ENCODE results near the gene ATF7. TPM values are rescaled to one million over a fixed set of nuclear protein-coding genes. Genes with fewer than 3 reads are reported as not detected.

The ATF7 gene
- total and polyA plus RNA-seq, 4 donors, result 16.8 to 43.3 (median 31.7) TPM

- TF ChIP-seq CTCF (IDR thresholded peaks at IDR 0.05; ENCODE audit: control extremely low read depth, extremely low read depth), result no peak
- H3K4me3 ChIP-seq, result no peak overlapping the region
- DNase-seq (no peak), ATAC-seq (ENCODE audit: insufficient read depth, low FRiP score) (no peak)
- no peaks in the 10 kb centered on the region for H3K27me3 ChIP-seq (ENCODE audit: control insufficient read depth in 3 of 3, insufficient read depth in 3 of 3, low read length in 2 of 3)
- H3K27ac ChIP-seq (ENCODE audit: low read depth in 1 of 2, low read length in 1 of 2), result no peak overlapping the region
- H3K4me1 ChIP-seq (ENCODE audit: control insufficient read depth in 5 of 5, insufficient read depth in 5 of 5, low read length in 5 of 5), result peaks cover 0 to 25% (median 0%) of the 10 kb centered on the region in 5 donors
- no peak overlapping the region for H3K9ac ChIP-seq (ENCODE audit: insufficient read depth in 1 of 2, low read length in 2 of 2)
- H3K36me3 ChIP-seq (ENCODE audit: control insufficient read depth in 4 of 4, insufficient read depth in 4 of 4, low read length in 4 of 4), result peaks cover 0 to 3% (median 1%) of the 10 kb centered on the region in 4 donors
- H3K9me3 ChIP-seq (ENCODE audit: control insufficient read depth in 4 of 4, insufficient read depth in 3 of 4, low read length in 3 of 4), result no peaks in the 10 kb centered on the region
Measured at GRCh38 chr12:53564941-53565340, 61.2 kb downstream of the ATF7 start.

GRCh38 chr12:53564278-53564677 is 61.9 kb downstream of the ATF7 start:
- WGBS, 2 donors, result 32 to 68% methylated on average over 2 of the region's 2 CpGs
- TF ChIP-seq CTCF (IDR thresholded peaks at IDR 0.05; ENCODE audit: control extremely low read depth, extremely low read depth), result no peak
- no peak for ATAC-seq (ENCODE audit: insufficient read depth, low FRiP score)

GRCh38 chr12:53563452-53564028 is 62.6 kb downstream of the ATF7 start:
- ATAC-seq (ENCODE audit: insufficient read depth, low FRiP score) (no peak), DNase-seq (no peak)
- Histone ChIP-seq H3K4me3 (no peak overlapping the region), H3K9ac (ENCODE audit: insufficient read depth in 1 of 2, low read length in 2 of 2) (no peak overlapping the region), H3K27me3 (ENCODE audit: control insufficient read depth in 3 of 3, insufficient read depth in 3 of 3, low read length in 2 of 3) (no peaks in the 10 kb centered on the region), H3K4me1 (ENCODE audit: control insufficient read depth in 5 of 5, insufficient read depth in 5 of 5, low read length in 5 of 5) (peaks cover 0 to 25% (median 0%) of the 10 kb centered on the region in 5 donors), H3K9me3 (ENCODE audit: control insufficient read depth in 4 of 4, insufficient read depth in 3 of 4, low read length in 3 of 4) (no peaks in the 10 kb centered on the region), H3K27ac (ENCODE audit: low read depth in 1 of 2, low read length in 1 of 2) (no peak overlapping the region), H3K36me3 (ENCODE audit: control insufficient read depth in 4 of 4, insufficient read depth in 4 of 4, low read length in 4 of 4) (peaks cover 0 to 3% (median 1%) of the 10 kb centered on the region in 4 donors)
- WGBS, 2 donors, result 95 to 96% methylated on average over 2 of the region's 2 CpGs
- TF ChIP-seq CTCF (IDR thresholded peaks at IDR 0.05; ENCODE audit: control extremely low read depth, extremely low read depth), result no peak

More at GRCh38 chr12:53564278-53564677, 61.9 kb downstream of the ATF7 start:
- Histone ChIP-seq H3K4me1 (ENCODE audit: control insufficient read depth in 5 of 5, insufficient read depth in 5 of 5, low read length in 5 of 5) (peaks cover 0 to 25% (median 0%) of the 10 kb centered on the region in 5 donors), H3K27me3 (ENCODE audit: control insufficient read depth in 3 of 3, insufficient read depth in 3 of 3, low read length in 2 of 3) (no peaks in the 10 kb centered on the region), H3K27ac (ENCODE audit: low read depth in 1 of 2, low read length in 1 of 2) (no peak overlapping the region), H3K9me3 (ENCODE audit: control insufficient read depth in 4 of 4, insufficient read depth in 3 of 4, low read length in 3 of 4) (no peaks in the 10 kb centered on the region), H3K36me3 (ENCODE audit: control insufficient read depth in 4 of 4, insufficient read depth in 4 of 4, low read length in 4 of 4) (peaks cover 0 to 3% (median 1%) of the 10 kb centered on the region in 4 donors), H3K4me3 (no peak overlapping the region), H3K9ac (ENCODE audit: insufficient read depth in 1 of 2, low read length in 2 of 2) (no peak overlapping the region)
- no peak for DNase-seq

- no peak overlapping the region for H3K4me3 ChIP-seq
- H3K9me3 ChIP-seq (ENCODE audit: control insufficient read depth in 4 of 4, insufficient read depth in 3 of 4, low read length in 3 of 4), result no peaks in the 10 kb centered on the region
- H3K9ac ChIP-seq (ENCODE audit: insufficient read depth in 1 of 2, low read length in 2 of 2), result no peak overlapping the region
- H3K27ac ChIP-seq (ENCODE audit: low read depth in 1 of 2, low read length in 1 of 2), result peak overlapping the region in 1 of 2 donors; percentile 60
- ATAC-seq (ENCODE audit: insufficient read depth, low FRiP score) (peak; percentile 79), DNase-seq (no peak)
- WGBS, 2 donors, result 72 to 82% methylated on average over 1 of the region's 1 CpG
- peaks cover 0 to 19% (median 0%) of the 10 kb centered on the region in 5 donors for H3K4me1 ChIP-seq (ENCODE audit: control insufficient read depth in 5 of 5, insufficient read depth in 5 of 5, low read length in 5 of 5)
- no peak for TF ChIP-seq CTCF (IDR thresholded peaks at IDR 0.05; ENCODE audit: control extremely low read depth, extremely low read depth)
- peaks cover 0 to 3% (median 1%) of the 10 kb centered on the region in 4 donors for H3K36me3 ChIP-seq (ENCODE audit: control insufficient read depth in 4 of 4, insufficient read depth in 4 of 4, low read length in 4 of 4)
- no peaks in the 10 kb centered on the region for H3K27me3 ChIP-seq (ENCODE audit: control insufficient read depth in 3 of 3, insufficient read depth in 3 of 3, low read length in 2 of 3)
Measured at GRCh38 chr12:53561590-53561953, 64.6 kb downstream of the ATF7 start.
